ENCODE results near the gene MSANTD1.

GRCh38 chr4:3303565-3303824, 54.5 kb downstream of the MSANTD1 start:
- TF ChIP-seq CTCF (IDR thresholded peaks at IDR 0.05) (no peak), EZH2 (IDR thresholded peaks at IDR 0.05; ENCODE audit: borderline replicate concordance, insufficient read depth, low read depth, low read length, poor library complexity, severe bottlenecking) (no peak)

All from B cell (primary cell).